NCI-H774 (cell line): ENCODE data around the gene IQCE.

Experiments
- DNase-seq: peaks from one replicate; lab custom pipeline; 2025; lab: John Stamatoyannopoulos, UW

Gene IQCE

GRCh38 chr7:2646680-2647571 is 88.1 kb downstream of the IQCE start:
- no peak for DNase-seq

- no peak for DNase-seq
Measured at GRCh38 chr7:2647594-2648172, 88.9 kb downstream of the IQCE start.

DNA sequence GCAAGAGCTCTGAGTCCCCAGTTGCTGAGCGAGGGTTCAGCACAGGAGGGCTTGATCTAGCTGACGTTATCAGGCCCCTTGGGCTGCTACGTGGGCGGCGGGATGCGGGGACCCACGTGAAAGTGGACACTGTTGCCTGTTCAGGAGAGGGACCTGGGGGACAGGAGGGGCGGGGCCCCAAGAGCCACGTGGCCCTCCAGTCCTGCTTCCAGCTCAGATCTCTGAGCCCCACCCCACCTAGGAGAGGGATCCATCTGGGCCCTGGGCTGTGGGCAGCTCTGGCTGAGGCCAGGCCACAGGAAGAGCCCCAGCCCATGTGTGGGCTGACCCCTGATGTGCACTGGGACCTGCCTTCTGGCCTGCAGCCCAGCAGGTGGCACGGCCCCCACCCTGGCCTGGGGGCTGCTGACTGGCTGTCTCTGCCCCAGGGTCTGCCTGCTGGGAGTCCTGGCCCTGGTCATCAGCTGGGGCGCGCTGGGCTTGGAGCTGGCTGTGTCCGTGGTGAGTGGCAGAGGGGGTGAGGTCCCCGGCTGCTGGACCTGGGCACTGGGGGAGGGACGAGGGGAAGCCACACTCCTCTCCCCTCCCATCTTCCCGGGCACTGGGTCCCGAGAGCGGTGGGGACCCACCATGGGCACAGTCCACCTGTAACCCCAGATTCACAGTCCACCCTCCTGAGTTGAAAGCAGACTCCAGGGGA is 90.5 kb downstream of the IQCE start:
- DNase-seq, result no peak

- no peak for DNase-seq
Measured at GRCh38 chr7:2649991-2650390, 91.2 kb downstream of the IQCE start.

DNA sequence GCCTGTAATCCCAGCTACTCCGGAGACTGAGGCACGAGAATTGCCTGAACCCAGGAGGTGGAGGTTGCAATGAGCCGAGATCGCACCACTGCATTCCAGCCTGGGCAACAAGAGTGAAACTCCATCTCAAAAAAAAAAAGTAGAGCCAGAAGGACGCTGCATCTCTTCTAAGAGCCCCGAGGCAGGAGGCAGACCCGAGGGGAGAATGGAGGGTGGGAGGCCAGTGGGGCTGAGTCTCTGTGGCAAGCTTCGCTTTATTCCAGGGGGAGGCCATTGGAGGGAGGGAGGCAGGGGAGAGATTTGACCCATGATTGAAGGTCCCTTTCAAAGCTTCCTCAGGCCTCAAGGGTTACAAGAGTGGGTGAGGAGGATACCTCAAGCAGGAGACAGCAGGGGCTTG is 91.7 kb downstream of the IQCE start:
- no peak for DNase-seq

GRCh38 chr7:2651336-2651735 is 92.6 kb downstream of the IQCE start:
- no peak for DNase-seq

- no peak for DNase-seq
Measured at GRCh38 chr7:2651847-2652735, 93.3 kb downstream of the IQCE start.

DNA sequence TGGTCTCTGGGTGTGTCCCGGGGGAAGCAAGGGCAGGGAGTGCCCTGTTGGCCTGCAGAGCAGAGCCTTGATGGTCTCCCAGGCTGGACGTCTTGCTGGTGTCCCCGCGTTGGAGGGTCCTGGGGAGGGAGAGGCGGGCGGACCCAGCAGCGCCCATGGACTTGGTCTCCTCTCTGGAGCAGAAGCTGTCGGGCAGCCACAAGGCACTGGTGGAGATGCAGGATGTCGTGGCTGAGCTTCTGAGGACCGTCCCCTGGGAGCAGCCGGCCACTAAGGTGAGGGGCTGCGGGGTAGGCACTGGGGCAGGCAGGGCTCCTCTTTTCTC is 93.9 kb downstream of the IQCE start:
- DNase-seq, result no peak

GRCh38 chr7:2654059-2654458 is 95.3 kb downstream of the IQCE start:
- no peak for DNase-seq

DNA sequence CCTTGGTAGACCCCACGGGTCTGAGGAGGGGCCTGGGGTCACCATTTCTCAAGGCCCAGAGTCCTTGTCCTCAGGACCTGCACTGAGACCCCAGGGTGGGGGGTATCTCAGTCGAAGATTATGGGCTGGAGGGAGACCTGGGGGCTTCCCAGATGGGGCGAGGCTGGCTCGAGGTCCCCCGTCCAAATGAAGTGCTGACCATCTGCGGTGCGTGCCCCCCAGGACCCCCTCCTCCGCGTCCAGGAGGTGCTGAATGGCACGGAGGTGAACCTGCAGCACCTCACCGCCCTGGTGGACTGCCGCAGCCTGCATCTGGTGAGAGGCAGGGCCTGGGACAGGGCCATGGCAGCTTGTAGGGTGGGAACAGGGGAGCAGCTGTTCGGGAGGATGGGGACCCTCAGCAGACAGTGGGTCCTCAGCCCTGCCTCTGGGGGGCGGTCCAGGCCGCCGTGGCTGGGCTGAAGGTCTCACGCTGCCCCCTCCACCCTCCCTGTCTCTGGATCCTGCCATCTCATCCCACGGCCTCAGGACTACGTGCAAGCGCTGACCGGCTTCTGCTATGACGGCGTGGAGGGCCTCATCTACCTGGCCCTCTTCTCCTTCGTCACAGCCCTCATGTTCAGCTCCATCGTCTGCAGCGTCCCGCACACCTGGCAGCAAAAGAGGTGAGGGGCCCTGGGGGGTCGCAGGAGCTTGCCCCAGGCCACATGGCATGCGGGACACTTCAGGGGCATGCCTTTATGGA is 97.3 kb downstream of the IQCE start:
- no peak for DNase-seq

DNA sequence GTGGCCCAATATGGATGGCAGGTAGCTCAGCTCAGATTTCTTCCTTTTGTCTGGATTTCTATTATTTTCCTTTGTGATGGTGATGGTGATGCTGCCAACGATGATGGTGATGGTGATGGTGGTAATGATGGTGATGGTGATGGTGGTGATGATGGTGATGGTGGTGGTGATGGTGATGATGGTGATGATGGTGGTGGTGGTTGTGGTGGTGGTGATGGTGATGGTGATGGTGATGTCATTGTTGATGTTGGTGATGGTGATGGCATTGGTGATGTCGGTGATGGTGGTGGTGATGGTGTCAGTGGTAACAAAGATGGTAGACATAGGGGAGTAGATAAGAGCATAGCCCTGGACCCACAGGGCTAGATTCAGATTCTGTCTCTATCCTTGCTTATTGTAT is 98.4 kb downstream of the IQCE start:
- no peak for DNase-seq

GRCh38 chr7:2657920-2658671 is 99.3 kb downstream of the IQCE start:
- DNase-seq, result no peak

- DNase-seq, result no peak
Measured at GRCh38 chr7:2658941-2659340, 100.2 kb downstream of the IQCE start.

- no peak for DNase-seq
Measured at GRCh38 chr7:2659556-2660358, 101.0 kb downstream of the IQCE start.

- no peak for DNase-seq
Measured at GRCh38 chr7:2660359-2661095, 101.7 kb downstream of the IQCE start.

- DNase-seq, result no peak
Measured at GRCh38 chr7:2661096-2661449, 102.3 kb downstream of the IQCE start.

- DNase-seq, result no peak
Measured at GRCh38 chr7:2661602-2662272, 103.0 kb downstream of the IQCE start.

GRCh38 chr7:2662273-2663120 is 103.7 kb downstream of the IQCE start:
- no peak for DNase-seq
